Measurements from ENCODE around the gene POGK.

POGK gene

GRCh38 chr1:166905900-166906299, 66.6 kb downstream of the POGK start:
- DNase-seq: no peak
